Fibroblast of skin of left quadriceps (primary cell): ENCODE measurements around the gene ACRBP.
"Not testable (repeated sequence)": the region's sequence is repeated elsewhere in the genome, so short reads cannot be mapped to it uniquely, and the experiment has no call there.

ENCODE experiments used
- DNase-seq, 2 experiments: peaks; one replicate each; pipeline ENCODE4 v3.0.0-alpha.2; 2013; ENCODE audit warnings: low read depth in 2 of 2

ACRBP gene

DNA sequence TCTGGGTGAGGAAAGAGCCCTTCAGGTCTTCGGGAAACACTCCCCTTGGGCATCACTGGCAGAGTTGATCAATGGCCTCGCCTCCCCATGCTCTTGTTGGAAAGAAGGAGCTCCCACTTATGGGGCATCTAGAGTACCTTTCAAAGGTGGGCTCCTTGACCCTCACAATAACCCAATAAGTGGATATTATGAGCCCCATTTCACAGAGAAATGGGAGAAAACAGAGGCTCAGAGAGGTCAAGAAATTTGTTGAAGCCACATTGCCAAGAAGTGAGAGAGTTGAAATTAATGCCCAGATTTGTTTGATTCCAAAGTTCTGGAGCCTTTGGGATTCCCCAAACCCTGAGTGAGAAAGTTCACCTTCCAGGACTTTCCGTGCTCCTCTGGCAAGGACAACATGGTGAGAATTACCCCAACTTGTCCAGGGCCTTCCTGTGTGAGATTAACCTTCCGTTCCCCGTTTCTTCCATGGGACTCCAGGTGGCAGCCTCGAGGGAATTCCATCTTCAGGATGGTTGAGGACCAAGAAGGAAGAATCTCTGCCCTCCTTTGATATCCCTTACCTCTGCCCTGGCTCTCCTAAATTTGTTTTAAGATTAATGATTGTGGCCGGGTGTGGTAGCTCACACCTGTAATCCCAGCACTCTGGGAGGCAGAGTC, 32.6 kb downstream of the ACRBP start:
- no peak for DNase-seq

DNA sequence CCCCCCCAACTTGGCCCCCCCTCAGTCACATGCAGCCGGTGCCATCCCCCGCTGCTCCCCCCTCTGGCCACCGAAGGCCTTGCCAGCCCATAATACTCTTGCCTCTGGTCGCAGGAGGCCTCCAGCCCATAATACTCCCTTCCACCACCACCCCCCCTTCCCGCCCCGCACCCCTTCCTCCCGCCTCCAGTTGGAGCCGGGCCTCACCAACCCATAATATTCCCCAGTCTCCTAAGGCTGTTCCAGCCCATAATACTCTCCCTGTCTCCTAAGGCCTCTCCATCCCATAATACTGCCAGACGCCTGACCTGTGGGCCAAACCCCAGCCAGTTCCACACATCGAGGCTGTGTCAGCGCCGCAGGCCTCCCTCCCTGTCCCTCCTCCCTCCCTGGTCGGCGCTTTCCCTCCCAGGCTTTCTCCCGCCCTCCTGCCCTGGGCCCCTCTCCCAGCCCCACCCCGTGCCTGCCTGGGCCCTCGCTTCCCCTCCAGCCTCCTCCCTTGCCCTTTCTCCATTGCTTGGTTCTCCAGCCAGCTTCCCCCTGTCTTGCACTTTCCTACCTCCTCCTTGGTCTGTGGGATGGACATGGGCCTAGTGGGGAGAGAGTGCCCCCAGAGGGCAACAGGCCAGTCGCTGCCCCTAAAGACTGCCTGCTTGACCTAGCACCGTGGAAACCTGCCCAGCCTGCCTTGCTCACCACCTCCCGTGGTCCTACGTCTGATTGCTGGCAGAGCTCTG, 33.3 kb downstream of the ACRBP start:
- DNase-seq, result peak; percentile 80 to 83

GRCh38 chr12:6613015-6613775, 34.0 kb downstream of the ACRBP start:
- peak in 1 of 2 experiments; percentile 41 for DNase-seq

DNA sequence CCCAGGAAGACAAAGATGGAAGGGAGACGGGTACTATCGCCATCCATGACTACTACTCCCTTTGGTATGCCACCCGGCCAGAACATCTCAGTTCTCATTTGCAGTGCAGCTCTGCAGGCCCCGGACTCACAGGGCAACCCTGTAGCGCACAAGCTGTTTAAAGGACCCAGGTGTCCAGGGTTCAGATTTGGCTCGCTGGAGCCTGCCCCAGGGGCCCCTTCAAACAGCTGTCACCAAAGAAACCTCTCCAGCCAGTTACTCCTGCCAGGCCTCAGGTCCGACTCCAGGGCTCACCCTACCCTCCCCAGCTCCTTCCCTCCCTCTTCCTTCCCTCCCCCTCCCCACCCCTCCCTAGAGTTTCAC, 34.6 kb downstream of the ACRBP start:
- DNase-seq, result no peak

DNA sequence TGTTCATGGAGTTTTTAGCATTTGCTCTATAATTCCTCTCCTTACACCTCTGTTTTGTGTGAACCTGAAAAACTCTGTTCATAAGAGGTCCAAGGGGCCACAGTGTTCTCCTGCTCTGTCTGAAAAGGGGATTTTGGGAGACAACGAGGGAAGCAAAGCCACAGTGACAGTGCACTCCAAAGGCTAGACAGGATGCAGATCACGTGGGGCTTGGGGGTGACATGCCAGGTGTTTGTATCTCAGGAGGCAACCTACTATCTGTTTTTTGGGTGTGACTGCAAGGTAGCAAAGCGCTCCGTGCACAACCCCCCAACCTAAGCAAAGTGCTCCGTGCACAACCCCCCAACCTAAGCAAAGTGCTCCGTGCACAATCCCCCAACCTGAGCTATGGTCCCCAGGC, 35.0 kb downstream of the ACRBP start:
- no peak for DNase-seq

DNA sequence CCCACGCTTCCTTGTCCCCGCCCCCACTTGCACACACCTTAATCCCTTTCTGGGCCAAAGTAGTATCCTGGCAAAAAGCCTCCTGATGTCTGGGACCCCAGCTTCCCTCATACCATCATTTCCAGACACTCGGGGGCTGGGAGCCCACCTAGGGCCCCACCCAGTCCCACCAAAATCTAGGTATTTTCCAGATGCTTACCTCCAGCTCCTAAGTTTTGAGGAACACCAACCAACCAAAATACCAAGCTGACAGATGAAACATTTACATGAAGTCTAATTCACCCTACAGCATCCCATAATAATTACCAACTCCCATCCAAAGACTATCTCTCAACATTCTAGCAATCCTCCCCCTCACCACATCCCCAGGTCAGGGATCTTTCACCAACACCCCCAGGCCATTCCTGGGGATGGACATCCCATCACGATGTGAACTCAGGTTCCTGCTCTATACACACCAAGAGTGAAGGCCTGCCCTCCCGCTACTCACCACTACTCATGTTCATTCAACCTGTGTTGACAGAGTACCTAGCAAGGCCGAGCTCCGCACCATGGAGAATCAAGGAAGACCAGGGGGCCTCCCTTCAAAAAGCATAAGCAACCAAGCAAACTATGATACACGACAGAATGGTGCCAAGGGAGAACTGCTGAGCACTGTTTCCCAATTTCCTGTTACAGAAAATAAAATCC, 38.5 kb downstream of the ACRBP start:
- DNase-seq, result no peak

GRCh38 chr12:6607751-6608591, 39.3 kb downstream of the ACRBP start:
- no peak for DNase-seq

DNA sequence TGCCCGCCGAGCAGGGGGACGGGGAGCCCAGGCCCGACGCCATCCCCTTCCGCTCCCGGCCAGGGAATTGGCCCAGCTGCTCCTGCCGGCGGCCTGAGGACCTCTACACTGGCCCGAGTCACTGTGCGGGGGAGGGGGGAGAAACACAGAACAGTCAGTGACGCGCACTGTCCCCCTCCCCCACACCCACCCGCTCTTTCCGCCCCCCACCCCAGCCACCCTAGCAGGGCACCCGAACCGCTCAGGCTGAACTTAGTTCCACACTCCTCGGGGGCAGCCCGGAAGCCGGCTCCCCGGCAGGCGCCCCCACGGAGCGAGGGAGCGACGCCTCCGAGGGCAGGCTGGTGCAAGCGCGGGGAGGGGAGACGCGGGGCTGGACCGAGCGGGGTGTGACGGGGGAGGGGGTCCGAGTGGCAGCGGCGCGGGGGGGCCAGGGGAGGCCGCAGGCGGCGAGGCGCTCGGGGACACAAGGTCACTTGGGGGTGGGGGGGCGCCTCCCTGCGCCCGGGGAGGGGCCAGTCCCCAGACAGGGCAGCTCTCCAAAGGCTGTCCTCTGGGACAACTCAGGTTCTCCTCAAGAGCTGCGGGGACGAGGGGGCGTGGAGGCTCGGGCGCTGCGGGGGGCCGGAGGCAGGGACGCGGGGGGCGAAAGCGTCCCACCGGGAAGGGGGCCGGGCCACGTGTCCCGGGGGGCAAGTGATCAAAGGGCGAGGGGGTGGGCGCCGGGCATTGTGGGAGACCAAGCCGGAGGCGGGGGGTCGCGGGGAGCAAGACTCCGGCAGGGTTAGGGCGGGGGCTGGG, 40.7 kb downstream of the ACRBP start:
- DNase-seq, result no peak

GRCh38 chr12:6605421-6606330, 41.6 kb downstream of the ACRBP start:
- no peak for DNase-seq

DNA sequence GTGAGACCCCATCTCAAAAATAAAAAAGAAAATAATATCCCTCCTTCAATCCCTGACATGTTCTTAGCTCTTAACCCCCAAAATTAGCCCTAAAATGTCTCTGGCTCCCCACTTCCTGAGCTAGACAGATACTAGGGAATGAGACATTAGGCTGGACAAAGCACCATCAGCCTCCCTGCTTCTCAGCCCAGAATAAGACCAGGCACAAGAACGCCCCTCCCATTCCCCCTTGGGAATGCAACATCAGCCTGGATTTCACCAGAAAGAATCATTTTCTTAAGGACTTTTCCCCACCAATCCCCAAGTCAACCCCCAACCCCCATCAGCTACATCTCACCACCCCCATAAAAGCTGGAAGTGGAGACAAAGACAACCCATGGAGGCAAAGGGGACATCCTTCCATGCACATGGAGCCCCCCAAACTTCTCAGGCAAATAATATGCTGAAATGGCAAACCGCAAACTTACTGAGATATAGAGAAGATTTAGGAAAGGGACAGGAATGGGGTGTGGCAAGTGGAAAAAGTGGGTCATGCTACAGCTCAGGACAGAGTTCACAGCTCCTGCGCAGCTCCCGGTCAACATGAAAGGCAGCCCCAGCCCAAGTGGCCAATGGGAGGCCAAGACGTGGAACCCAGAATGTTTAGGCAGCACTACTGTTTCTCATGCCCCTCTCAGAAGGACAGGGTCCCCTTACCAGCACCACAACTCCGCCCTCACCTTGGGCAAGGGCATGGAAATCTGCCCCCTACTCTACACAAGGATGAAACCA, 42.8 kb downstream of the ACRBP start:
- no peak for DNase-seq

- DNase-seq, result no peak
Measured at GRCh38 chr12:6603095-6603567, 44.1 kb downstream of the ACRBP start.

DNA sequence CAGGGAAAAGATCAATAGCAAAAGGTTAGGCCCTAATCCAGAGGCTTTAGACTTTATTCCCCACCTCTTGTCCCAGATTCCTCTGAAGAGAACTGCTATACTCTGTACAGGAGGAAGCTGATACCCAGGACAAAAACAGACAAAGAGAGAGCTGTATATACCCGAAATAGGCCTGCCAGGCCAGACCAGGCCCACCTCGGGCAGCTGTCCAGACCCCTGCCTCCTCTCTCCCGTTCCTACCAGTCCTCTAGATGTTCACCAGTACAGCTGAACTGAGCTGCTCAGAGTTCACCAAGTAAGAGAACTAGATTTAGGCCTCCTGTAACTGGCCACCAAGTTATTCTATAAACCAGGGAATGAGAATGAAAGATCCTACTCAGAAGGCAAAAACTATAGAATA, 44.7 kb downstream of the ACRBP start:
- no peak for DNase-seq

DNA sequence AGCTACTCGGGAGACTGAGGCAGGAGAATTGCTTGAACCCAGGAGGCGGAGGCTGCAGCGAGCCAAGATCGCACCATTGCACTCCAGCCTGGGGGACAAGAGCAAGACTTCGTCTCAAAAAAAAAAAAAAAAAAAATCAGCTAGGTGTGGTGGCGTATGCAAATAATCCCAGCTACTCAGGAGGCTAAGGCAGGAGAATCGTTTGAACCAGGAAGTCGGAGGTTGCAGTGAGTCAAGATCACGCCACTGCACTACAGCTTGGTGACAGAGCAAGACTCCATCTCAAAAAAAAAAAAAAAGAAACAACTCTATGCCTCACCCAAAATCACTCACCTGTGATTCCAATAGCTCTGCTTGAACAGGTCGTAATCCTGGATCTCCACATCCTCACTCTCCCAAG, 51.6 kb downstream of the ACRBP start:
- not testable (repeated sequence) for DNase-seq

GRCh38 chr12:6592087-6592486, 55.1 kb downstream of the ACRBP start:
- DNase-seq, result no peak
